ENCODE results near the gene GLS.

The GLS gene

DNA sequence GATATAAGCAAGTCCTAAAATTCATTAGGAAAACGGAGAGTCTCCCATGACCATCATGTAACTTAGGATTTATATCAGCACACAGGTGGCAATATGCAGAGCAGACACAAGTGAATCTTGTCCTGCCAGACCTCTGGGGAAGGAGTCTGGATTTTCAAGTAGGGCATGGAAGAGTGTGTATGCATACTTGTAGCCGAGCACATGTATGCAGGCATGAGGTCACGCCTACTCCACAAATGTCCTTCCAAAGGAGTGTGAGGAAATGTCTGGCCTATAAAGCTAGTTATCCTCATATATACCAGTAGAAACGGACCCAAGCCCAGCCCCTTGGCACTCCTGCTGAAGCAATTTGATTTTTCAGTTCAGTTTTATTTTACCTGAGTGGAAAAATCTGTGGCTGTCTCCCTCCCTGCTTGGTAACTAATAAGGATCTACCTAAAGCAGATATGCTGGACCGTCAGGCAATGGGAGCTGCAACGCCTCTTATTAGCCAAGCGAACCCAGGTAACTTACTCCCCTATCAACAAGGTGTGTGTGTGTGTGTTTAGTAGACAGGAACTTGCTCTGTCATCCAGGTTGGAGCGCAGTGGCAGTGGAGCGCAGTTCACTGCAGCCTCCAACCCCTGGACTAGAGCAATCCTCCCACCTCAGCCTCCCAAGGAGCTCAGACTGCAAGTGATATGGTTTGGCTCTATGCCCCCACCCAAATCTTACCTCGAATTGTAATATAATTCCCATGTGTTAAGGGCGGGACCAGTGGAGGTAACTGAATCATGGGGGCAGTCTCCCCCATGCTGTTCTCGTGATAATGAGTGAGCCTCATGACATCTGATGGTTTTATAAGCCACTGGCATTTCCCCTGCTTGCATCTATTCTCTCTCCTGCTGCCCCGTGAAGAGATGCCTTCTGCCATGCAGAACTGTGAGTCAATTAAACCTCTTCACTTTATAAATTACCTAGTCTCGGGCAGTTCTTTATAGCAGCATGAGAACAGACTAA, 130.6 kb downstream of the GLS start:
- DNase-seq (ENCODE audit: extremely low read depth in 1 of 2, low read depth in 1 of 2): no peak

DNA sequence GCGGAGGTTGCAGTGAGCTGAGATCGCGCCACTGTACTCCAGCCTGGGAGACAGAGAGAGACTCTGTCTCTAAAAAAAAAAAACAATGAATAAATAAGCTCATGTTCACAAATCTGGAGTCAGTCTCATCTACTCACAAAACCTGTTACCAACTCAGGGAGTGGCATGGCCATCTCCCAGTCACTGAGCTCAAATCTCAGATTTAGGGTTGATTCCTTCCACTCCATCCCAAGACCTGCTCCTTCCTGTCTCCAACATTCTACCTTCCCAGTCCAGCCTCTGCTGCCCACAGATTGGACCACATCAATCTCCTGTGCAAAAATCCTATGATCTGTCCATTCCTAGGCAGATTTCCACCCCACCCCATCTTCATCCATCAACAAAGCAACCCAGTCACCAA, 131.7 kb downstream of the GLS start:
- no peak for DNase-seq (ENCODE audit: extremely low read depth in 1 of 2, low read depth in 1 of 2)

GRCh38 chr2:191012845-191013681, 132.4 kb downstream of the GLS start:
- DNase-seq (ENCODE audit: extremely low read depth in 1 of 2, low read depth in 1 of 2): no peak

- DNase-seq (ENCODE audit: extremely low read depth in 1 of 2, low read depth in 1 of 2): no peak
Measured at GRCh38 chr2:191013682-191013931, 133.0 kb downstream of the GLS start.

GRCh38 chr2:191013932-191014652, 133.5 kb downstream of the GLS start, which contains the start of gene STAT1:
TSS of gene STAT1 (minus strand) at chr2:191014171. CDS start at chr2:191010003, 4,168 bp downstream.
- peak; percentile 82 to 95 for DNase-seq (ENCODE audit: extremely low read depth in 1 of 2, low read depth in 1 of 2)

GRCh38 chr2:191014653-191015020, 134.0 kb downstream of the GLS start:
- DNase-seq (ENCODE audit: extremely low read depth in 1 of 2, low read depth in 1 of 2): no peak

Measured in activated CD8-positive, alpha-beta memory T cell treated with anti-CD3 and anti-CD28 coated beads for 1 hour (primary cell).